NT2/D1 (cell line): ENCODE results near the gene MYCBPAP.

Experiments used
- SUZ12 ChIP-seq: IDR thresholded peaks from 2 replicates; pipeline ENCODE4 v1.6.1; 2011; ENCODE audit not compliant: insufficient read length, insufficient read depth; ENCODE audit errors: extremely low read depth
- YY1 ChIP-seq: IDR thresholded peaks from 2 replicates; pipeline ENCODE4 v1.6.1; 2011; ENCODE audit not compliant: insufficient read length, insufficient read depth
- ZNF274 ChIP-seq: IDR thresholded peaks from 2 replicates; pipeline ENCODE4 v1.6.1; 2011; ENCODE audit warnings: mild to moderate bottlenecking, low read depth, low read length

DNA sequence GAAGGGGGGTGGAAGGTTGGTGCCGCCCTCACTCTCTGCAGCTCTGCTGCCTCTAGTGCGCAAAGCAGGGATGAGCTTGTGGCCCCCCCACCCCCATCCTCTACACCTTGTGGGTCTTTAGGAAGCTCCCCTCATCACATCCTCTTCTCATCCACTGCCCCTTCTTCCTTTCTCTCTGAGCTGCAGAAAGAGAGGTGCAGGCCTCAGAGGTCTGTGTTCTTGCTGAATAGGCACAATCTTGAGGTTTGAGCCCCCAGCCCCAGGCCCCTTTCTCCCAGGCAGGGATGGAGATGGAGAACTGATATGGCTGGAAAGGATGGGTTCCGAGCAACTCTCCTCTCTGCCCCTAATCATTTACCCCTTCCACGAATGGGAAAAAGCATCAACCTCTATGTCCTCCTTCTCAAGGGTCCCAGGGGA lies 54.9 kb downstream of the MYCBPAP start:
- TF ChIP-seq YY1 (no peak), ZNF274 (no peak), SUZ12 (no peak)
